ENCODE results near the gene KRABD2.

Gene KRABD2

DNA sequence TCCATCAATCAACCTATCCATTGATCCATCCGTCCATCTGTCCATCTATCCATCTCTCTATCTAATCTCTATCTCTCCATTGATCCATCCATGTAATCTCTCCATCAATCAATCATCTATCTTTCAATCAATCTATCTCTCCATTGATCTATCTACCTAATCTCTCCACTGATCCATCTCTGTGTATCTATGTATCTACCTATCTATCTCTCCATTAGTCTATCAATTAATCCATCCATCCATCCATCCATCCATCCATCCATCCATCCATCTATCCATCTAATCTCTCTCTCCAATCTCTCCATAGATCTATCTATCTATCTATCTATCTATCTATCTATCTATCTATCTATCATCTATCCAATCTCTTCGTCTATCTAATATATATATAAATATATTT lies 24.6 kb upstream of the KRABD2 start:
- BruUV-seq (replicated peaks): no TSS peak
- no peaks in the 10 kb centered on the region for H4K20me1 ChIP-seq (ENCODE audit: insufficient read depth)

DNA sequence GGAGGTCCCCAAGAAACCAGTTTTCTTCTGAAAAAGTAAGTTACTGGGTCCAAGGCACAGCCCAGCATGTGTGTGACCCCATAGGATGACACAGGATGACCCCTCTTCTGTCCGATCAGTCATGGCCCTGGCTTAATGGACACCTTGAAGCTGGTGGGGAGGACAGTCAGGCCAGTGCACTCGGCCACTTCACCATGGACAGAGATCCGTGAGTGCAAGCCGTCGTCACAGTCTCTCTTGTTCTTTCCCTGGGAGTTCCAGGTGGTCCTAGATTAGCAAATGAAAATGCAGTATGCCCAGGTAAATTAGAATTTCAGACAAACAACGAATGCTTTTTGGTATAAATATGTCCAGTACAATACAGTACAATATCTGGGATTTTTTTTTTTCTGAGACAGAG lies 22.5 kb upstream of the KRABD2 start:
- Histone ChIP-seq H3K27ac (ENCODE audit: low read depth, low read length) (no peak overlapping the region), H3K79me2 (ENCODE audit: insufficient read depth, low read length) (no peaks in the 10 kb centered on the region), H2AFZ (ENCODE audit: low read depth, low read length, poor library complexity, severe bottlenecking) (no peak overlapping the region), H3K9ac (ENCODE audit: low read length) (no peak overlapping the region), H4K20me1 (ENCODE audit: insufficient read depth) (no peaks in the 10 kb centered on the region), H3K27me3 (ENCODE audit: insufficient read depth, low read length) (no peaks in the 10 kb centered on the region), H3K36me3 (ENCODE audit: control insufficient read depth in 1 of 2, insufficient read depth in 2 of 2, low read length in 2 of 2) (no peaks in the 10 kb centered on the region), H3K9me3 (ENCODE audit: control insufficient read depth in 1 of 2, insufficient read depth in 1 of 2, low read depth in 1 of 2, low read length in 2 of 2) (no peaks in the 10 kb centered on the region), H3K9me2 (ENCODE audit: insufficient read depth) (no peaks in the 10 kb centered on the region), H3K4me2 (ENCODE audit: low read length) (no peak overlapping the region), H3K4me1 (ENCODE audit: control insufficient read depth in 1 of 2, insufficient read depth in 2 of 2, low read length in 2 of 2) (peaks cover 0 to 14% of the 10 kb centered on the region in 2 experiments; a peak in 1 of 4 replicates), H3K4me3 (replicated peaks in 1 of 2; ENCODE audit: low read depth in 1 of 2, low read length in 2 of 2) (no peak overlapping the region)
- CTCF ChIA-PET: interaction anchor here (1.0 kb wide), 1 partner anchor 11 kb away, joined by 3 read pairs; no protein-coding TSS in a partner anchor
- no peak for ATAC-seq
- BruUV-seq (replicated peaks): no TSS peak
- POLR2A ChIA-PET: no interaction called here
- no peak for DNase-seq (ENCODE audit: low read depth, low spot score)
- intact Hi-C loops (cut with micrococcal nuclease): no loop called here
- no peak for TF ChIP-seq ELF1 (IDR thresholded peaks at IDR 0.05; ENCODE audit: borderline replicate concordance, low read depth)
- TF ChIP-seq, protein P1, sequence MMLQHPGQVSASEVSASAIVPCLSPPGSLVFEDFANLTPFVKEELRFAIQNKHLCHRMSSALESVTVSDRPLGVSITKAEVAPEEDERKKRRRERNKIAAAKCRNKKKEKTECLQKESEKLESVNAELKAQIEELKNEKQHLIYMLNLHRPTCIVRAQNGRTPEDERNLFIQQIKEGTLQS (IDR thresholded peaks at IDR 0.05): no peak
- TF ChIP-seq, protein P2, sequence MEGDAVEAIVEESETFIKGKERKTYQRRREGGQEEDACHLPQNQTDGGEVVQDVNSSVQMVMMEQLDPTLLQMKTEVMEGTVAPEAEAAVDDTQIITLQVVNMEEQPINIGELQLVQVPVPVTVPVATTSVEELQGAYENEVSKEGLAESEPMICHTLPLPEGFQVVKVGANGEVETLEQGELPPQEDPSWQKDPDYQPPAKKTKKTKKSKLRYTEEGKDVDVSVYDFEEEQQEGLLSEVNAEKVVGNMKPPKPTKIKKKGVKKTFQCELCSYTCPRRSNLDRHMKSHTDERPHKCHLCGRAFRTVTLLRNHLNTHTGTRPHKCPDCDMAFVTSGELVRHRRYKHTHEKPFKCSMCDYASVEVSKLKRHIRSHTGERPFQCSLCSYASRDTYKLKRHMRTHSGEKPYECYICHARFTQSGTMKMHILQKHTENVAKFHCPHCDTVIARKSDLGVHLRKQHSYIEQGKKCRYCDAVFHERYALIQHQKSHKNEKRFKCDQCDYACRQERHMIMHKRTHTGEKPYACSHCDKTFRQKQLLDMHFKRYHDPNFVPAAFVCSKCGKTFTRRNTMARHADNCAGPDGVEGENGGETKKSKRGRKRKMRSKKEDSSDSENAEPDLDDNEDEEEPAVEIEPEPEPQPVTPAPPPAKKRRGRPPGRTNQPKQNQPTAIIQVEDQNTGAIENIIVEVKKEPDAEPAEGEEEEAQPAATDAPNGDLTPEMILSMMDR (IDR thresholded peaks at IDR 0.05 in 2 of 3, conservative IDR thresholded peaks at IDR 0.05 in 1 of 3; ENCODE audit: borderline replicate concordance in 1 of 3, insufficient read depth in 1 of 3, low read depth in 2 of 3, low read length in 2 of 3): no peak
- no peak for TF ChIP-seq TCF7L2 (IDR thresholded peaks at IDR 0.05; ENCODE audit: borderline replicate concordance, extremely low read depth, insufficient read depth, insufficient read length)
- RAD21 ChIA-PET (ENCODE audit: low non-redundant PET in 1 of 2, low total read pairs in 2 of 2, uncharacterized antibody in 2 of 2, unreplicated experiment in 2 of 2): no interaction called here

More for the DNA sequence above, 24.6 kb upstream of the KRABD2 start:
- no peak overlapping the region for H3K27ac ChIP-seq (ENCODE audit: low read depth, low read length)
- RAD21 ChIA-PET (ENCODE audit: low non-redundant PET in 1 of 2, low total read pairs in 2 of 2, uncharacterized antibody in 2 of 2, unreplicated experiment in 2 of 2): no interaction called here
- no peaks in the 10 kb centered on the region for H3K9me3 ChIP-seq (ENCODE audit: control insufficient read depth in 1 of 2, insufficient read depth in 1 of 2, low read depth in 1 of 2, low read length in 2 of 2)
- TF ChIP-seq CEBPB (IDR thresholded peaks at IDR 0.05; ENCODE audit: low read depth) (no peak), CBX3 (IDR thresholded peaks at IDR 0.05; ENCODE audit: low read depth) (no peak), TCF7L2 (IDR thresholded peaks at IDR 0.05; ENCODE audit: borderline replicate concordance, extremely low read depth, insufficient read depth, insufficient read length) (no peak), SIN3A (IDR thresholded peaks at IDR 0.05; ENCODE audit: low read depth) (no peak), EZH2phosphoT487 (IDR thresholded peaks at IDR 0.05; ENCODE audit: borderline replicate concordance) (no peak)
- TF ChIP-seq, protein P1 (IDR thresholded peaks at IDR 0.05): no peak
- no peaks in the 10 kb centered on the region for H3K9me2 ChIP-seq (ENCODE audit: insufficient read depth)
- CTCF ChIA-PET: no interaction called here
- no peak overlapping the region for H3K4me3 ChIP-seq (replicated peaks in 1 of 2; ENCODE audit: low read depth in 1 of 2, low read length in 2 of 2)
- peaks cover 0 to 21% of the 10 kb centered on the region in 2 experiments; a peak in 1 of 4 replicates for H3K4me1 ChIP-seq (ENCODE audit: control insufficient read depth in 1 of 2, insufficient read depth in 2 of 2, low read length in 2 of 2)
- DNase-seq (ENCODE audit: low read depth, low spot score): no peak
- H3K9ac ChIP-seq (ENCODE audit: low read length): no peak overlapping the region
- H3K79me2 ChIP-seq (ENCODE audit: insufficient read depth, low read length): no peaks in the 10 kb centered on the region
- H2AFZ ChIP-seq (ENCODE audit: low read depth, low read length, poor library complexity, severe bottlenecking): no peak overlapping the region
- no peaks in the 10 kb centered on the region for H3K36me3 ChIP-seq (ENCODE audit: control insufficient read depth in 1 of 2, insufficient read depth in 2 of 2, low read length in 2 of 2)
- no peaks in the 10 kb centered on the region for H3K27me3 ChIP-seq (ENCODE audit: insufficient read depth, low read length)
- POLR2A ChIA-PET: no interaction called here
- ATAC-seq: no peak
- no peak overlapping the region for H3K4me2 ChIP-seq (ENCODE audit: low read length)
- intact Hi-C loops (cut with micrococcal nuclease): no loop called here
